GM10266 (cell line): ENCODE data around the gene CDC25A.

Experiments
- DNase-seq: peaks from one replicate; pipeline ENCODE4 v3.0.0; 2012; ENCODE audit errors: extremely low spot score
- TF ChIP-seq, protein P1 (sequence below): IDR thresholded peaks from 2 replicates; pipeline ENCODE4 v1.5.1; 2012; ENCODE audit warnings: mild to moderate bottlenecking, low read depth; ENCODE audit not compliant: control insufficient read depth, insufficient read depth; ENCODE audit errors: missing control alignments

Gene CDC25A

DNA sequence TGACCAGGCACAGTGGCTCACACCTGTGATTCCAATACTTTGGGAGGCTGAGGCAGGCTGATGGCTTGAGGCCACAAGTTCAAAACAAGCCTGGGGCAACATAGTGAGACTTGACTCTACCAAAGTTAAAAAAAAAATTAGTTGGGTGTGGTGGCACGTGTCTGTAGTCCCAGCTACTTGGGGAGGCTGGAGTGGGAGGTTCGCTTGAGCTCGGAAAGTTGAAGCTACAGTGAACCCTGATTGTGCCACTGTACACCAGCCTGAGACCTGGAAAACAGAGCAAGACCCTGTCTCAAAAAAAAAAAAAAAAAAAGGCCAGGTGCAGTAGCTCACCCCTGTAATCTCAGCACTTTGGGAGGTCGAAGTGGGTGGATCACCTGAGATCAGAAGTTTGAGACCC lies 3.1 kb downstream of the CDC25A start:
- TF ChIP-seq, protein P1, sequence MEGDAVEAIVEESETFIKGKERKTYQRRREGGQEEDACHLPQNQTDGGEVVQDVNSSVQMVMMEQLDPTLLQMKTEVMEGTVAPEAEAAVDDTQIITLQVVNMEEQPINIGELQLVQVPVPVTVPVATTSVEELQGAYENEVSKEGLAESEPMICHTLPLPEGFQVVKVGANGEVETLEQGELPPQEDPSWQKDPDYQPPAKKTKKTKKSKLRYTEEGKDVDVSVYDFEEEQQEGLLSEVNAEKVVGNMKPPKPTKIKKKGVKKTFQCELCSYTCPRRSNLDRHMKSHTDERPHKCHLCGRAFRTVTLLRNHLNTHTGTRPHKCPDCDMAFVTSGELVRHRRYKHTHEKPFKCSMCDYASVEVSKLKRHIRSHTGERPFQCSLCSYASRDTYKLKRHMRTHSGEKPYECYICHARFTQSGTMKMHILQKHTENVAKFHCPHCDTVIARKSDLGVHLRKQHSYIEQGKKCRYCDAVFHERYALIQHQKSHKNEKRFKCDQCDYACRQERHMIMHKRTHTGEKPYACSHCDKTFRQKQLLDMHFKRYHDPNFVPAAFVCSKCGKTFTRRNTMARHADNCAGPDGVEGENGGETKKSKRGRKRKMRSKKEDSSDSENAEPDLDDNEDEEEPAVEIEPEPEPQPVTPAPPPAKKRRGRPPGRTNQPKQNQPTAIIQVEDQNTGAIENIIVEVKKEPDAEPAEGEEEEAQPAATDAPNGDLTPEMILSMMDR = no peak
- DNase-seq = no peak

DNA sequence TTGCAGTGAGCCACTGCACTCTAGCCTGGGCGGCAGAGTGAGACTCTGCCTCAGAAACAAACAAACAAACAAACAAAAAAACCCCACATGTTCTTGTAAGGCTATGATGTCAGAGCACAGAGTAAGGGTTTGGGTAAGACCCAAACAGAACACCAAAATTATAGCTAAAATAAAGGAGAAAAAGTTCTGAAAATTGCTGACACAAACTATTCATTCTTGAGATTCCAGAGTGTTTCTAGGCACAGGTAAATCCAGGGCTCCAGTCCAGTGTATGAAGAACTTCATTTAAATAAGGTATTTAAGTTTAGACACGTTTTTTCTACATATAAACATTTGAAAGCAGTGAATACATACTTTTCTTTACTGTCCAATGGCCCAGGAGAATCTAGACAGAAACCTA lies 3.9 kb downstream of the CDC25A start:
- no peak for DNase-seq

DNA sequence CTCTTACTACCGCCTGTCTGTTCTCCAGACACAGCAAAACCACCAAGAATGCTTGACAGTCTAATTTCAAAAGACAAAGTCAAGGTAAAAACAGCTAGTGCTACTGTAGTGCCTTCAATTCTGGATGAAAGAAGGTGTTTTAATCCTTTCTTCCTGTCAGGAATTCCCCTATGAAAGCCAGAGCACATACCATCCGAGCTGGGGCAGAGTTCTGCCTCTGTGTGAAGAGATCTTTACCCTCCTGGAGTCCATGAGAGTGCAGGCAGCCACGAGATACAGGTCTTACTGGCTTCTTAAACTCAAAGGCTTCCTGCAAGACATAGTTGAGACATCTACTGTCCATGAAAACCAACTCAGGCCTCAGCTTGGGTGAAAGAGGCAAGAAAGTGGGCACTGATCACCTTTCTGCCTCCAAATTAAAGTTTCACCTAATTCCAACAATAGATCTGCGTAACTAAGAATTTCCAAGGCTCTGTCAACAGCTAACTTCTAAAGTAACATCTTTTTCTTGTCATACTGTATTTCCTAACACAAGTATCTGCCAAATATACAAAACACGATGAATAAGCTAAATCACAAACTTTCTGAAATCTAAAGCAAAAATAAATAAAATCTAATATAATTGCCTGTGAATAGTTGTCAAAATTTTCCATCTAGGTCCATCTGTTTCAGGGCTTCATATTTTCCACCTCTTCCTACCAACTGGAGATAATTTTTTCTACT lies 7.5 kb downstream of the CDC25A start:
- TF ChIP-seq, protein P1 = no peak

More for the DNA sequence above, 3.9 kb downstream of the CDC25A start:
- TF ChIP-seq, protein P1 = no peak

DNA sequence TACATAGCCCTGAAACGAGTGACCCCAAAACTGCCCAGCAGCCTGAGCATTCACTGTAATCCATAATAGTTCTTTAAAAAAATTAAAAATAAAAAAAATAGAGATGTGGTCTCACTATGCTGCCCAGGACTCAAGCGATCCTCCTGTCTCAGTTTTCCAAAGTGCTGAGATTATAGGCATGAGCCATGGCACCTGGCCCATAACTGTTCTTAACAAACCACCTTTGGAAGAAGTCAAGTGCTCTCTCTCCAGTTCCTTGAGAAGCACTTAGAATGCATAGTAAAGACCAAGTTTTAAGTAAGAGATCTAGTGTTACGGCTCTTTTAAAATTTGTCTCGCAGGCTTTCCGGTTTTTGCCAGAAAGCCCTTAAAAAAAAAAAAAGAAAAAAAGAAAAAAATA lies 8.2 kb downstream of the CDC25A start:
- DNase-seq = no peak
- TF ChIP-seq, protein P1 = no peak

More for the DNA sequence above, 7.5 kb downstream of the CDC25A start:
- no peak for DNase-seq

DNA sequence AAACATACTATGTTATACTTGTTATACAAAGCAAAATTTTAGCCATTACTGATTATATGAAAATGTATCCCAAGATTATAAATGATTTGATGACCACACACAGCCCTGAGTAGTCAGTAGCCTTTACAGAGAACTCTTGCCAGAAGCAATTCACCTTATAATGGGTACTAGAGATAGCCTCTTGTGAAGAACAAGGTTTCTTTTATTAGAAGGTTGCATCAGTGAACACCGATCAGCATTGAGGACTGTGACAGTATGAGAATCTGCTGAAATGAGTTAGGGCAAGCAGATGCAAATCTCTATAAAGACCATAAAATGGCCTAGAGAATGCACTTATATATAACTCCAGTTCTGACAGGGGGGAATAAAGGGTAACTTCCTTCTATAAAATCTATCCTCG lies 10.1 kb downstream of the CDC25A start:
- no peak for DNase-seq
- TF ChIP-seq, protein P1 = no peak

DNA sequence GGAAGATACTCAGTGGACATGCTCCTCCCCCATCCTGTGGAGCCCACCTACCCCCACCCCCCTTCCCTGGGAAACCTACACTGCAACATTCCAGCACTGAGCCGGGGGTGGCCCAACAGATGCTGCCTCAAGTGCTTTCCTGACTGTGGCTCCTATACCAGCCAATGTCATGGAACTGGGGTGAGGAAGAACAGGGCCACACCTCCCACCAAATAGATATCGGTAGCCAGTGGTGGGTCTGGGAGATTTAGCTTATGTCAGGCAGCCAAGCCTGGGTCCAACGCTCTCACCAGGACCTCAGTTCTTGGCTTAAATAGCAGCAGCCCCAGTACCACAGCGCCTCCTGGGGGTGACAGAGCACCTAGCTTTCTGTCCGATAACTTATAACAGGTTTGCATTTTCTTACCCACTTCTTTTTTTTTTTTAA lies 30.3 kb downstream of the CDC25A start:
- TF ChIP-seq, protein P1 = peak; percentile 60
- DNase-seq = no peak

DNA sequence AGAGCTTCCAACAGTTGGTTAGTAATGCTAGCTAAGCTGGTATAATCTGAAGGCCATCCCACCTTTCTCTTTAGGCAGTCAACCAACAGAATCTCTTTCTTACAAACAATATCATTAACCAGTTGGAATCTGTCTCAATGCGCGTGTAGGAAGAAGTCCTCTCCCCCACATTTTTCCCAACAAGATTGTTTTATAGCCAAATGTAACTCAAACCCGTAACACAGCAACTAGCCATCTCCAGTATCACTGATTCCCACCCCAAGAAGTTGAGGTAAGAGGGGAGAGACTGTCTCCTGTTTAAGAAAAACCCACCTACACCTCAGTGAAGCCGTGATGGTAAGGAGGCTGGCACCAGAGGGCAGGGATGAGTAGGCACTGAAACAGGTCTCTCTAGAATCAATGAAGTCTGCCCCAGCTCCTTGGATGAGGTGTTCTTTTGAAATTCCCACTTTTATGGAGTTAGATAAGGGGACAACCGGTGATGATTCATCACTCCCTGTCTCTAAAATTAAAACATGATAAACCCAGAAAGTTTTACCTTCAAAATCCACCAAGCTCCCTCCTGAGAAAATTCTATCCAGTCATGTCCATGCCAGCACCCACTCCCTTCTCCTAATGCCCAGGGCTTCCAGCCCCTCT lies 30.9 kb downstream of the CDC25A start:
- TF ChIP-seq, protein P1 = no peak
- DNase-seq = no peak
